NB4 (cell line): ENCODE measurements around the gene FAM53A.

ENCODE experiments used
- POLR2A ChIP-seq: IDR thresholded peaks from 2 replicates; pipeline ENCODE4 v1.6.1; 2011; ENCODE audit warnings: mild to moderate bottlenecking; ENCODE audit not compliant: insufficient read length; ENCODE audit errors: extremely low read depth
- TF ChIP-seq, protein P1 (sequence below): IDR thresholded peaks from one replicate; pipeline ENCODE4 v1.5.1; 2012; ENCODE audit warnings: low read depth, low read length
- TF ChIP-seq, protein P2 (sequence below): IDR thresholded peaks from 2 replicates; pipeline ENCODE4 v1.6.1; 2011; ENCODE audit warnings: low read depth, low read length

DNA sequence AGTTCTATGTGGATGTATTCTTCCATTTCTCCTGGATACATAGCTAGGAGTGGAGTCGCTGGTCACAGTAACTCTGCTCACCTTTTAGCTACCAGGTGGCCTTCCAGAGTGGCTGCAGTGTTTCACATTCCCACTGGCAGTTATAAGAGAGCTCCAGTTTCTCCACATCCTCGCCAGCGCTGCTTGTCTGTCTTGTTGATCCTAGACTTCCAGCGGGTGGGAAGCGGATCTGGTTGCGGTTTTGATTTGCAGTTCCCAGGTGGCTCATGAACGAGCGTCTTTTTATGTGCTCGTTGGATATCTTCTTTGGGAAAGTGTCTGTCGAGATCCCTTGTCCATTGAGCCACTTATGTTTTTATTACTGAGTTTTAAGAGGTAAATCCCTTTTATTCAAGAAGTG lies 48.8 kb upstream of the FAM53A start:
- TF ChIP-seq, protein P1, sequence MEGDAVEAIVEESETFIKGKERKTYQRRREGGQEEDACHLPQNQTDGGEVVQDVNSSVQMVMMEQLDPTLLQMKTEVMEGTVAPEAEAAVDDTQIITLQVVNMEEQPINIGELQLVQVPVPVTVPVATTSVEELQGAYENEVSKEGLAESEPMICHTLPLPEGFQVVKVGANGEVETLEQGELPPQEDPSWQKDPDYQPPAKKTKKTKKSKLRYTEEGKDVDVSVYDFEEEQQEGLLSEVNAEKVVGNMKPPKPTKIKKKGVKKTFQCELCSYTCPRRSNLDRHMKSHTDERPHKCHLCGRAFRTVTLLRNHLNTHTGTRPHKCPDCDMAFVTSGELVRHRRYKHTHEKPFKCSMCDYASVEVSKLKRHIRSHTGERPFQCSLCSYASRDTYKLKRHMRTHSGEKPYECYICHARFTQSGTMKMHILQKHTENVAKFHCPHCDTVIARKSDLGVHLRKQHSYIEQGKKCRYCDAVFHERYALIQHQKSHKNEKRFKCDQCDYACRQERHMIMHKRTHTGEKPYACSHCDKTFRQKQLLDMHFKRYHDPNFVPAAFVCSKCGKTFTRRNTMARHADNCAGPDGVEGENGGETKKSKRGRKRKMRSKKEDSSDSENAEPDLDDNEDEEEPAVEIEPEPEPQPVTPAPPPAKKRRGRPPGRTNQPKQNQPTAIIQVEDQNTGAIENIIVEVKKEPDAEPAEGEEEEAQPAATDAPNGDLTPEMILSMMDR, result no peak
- TF ChIP-seq, protein P2, sequence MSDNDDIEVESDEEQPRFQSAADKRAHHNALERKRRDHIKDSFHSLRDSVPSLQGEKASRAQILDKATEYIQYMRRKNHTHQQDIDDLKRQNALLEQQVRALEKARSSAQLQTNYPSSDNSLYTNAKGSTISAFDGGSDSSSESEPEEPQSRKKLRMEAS, result no peak
- TF ChIP-seq POLR2A, result no peak
